HK-2 (cell line): Measurements from ENCODE around the gene BBS4.
"Not testable (repeated sequence)": the region's sequence is repeated elsewhere in the genome, so short reads cannot be mapped to it uniquely, and the experiment has no call there.

ENCODE experiments used
- DNase-seq: peaks from one replicate; pipeline ENCODE4 v3.0.0-alpha.2; 2018; ENCODE audit not compliant: unreplicated experiment

BBS4 gene

DNA sequence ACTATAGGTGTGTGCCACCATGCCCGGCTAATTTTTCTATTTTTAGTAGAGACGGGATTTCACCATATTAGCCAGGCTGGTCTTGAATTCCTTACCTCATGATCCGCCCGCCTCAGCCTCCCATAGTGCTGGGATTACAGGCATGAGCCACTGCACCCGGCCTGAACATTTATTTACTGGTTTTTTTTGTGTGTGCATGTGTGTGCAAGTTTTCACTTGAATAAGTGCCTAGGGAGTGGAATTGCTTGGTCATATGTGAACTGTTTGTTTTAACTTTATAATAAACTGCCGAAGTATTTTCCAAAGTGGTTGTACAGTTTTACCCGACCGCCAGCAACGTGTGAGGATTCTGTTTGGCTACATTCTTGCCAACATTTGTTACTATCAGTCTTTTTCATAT lies 14.1 kb downstream of the BBS4 start:
- no peak for DNase-seq

DNA sequence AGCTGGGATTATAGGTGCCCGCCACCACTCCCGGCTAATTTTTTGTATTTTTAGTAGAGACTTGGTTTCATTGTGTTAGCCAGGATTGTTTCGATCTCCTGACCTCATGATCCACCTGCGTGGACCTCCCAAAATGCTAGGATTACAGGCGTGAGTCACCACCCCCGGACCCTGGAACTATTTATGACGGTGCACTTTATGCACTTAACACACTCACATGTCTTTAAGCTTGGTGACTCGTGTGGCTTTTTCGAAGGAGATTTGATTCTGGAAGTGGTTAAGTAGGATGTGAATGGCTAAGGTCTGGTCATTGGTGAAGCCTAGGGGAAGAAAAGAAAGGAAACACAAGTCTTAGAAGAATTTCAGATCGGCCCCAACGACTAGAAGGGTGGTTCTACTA lies 20.3 kb downstream of the BBS4 start:
- no peak for DNase-seq

DNA sequence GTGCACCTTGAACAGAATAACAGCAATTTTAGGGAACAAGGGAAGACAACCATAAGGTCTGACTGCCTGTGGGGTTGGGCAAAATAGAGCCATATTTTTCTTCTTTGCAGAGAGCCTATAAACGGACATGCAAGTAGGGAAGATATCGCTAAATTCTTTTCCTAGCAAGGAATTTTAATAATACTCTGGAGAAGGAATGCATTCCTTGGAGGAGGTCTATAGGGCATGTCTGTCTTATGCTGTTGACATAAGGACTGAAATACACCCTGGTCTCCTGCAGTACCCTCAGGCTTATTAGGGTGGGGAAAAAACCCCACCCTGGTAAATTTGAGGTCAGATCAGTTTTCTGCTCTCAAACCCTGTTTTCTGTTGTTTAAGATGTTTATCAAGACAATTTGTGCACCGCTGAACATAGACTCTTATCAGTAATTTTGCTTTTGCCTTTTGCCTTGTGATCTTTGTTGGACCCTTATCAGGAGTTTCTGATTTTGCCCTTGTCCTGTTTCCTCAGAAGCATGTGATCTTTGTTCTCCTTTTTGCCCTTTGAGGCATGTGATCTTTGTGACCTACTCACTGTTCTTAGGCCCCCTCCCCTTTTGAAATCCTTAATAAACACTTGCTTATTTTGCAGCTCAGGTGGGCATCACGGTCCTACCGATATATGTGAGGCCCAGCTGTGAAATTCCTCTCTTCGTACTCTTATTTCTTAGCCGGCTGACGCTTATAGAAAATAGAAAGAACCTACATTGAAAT lies 22.7 kb downstream of the BBS4 start:
- not testable (repeated sequence) for DNase-seq

DNA sequence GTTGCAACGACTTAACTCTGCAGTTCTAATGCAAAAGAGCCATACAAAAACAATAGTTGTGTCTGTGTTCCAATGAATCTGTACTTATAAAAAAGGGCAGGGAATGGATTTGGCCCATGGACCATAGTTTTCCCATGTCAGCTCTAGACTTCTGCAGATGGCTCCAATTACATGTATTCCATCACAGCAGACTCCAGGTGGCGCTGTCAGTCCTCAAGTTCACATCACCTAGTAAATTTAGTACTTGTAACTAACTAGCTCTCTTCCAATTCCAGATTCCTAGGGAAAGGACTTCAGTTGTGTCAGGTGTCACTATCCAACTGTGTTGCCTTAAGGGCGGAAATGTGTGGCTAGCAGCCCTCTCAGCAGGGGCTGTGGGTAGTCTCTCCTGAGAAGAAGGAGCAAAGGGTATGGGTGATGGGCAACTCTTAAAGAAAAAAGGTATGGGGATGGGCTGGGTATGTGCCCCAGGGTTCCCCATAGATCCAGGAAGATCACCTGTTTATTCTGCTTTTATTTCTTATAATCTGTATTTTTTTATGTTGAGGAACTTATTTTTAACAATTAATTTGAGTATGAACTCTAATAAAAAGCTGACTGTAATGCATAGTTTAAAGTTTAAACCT lies 36.2 kb downstream of the BBS4 start:
- peak; percentile 38 for DNase-seq

DNA sequence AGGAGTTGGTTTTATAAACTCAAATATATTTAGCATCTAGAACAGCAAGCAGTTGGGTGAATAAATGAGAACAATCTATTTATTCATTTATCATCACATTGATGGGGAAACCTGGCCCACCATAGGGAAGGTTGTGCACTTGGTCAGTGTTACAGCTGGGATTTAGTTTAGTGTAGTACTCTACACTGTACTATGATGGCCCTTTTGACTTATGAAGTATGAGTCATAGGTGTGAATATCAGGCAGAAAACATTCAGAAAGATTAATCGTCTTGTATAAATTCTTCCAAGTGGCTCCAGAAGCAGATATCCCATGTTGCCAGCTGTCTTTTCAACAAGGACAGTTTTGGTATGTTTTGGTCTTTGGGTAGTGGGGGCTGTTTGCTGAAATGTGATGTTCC lies 38.0 kb downstream of the BBS4 start:
- DNase-seq: no peak

DNA sequence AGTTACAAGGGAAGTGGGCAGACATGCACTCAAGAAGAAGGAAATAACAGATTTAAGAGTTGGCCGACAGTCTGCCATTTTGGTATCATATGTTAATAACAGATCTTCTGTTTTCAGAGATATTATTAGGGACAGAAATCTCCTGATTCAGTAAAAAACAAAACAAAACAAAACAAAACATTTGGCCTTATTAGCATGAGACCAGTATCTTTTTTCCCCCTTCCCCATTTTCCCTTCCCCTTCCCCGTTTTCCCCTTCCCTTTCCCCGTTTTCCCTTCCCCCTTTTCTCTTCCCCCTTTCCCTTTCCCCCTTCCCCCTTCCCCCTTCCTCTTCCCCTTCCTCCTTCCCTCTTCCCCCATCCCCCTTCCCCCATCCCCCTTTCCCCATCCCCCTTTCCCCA lies 39.4 kb downstream of the BBS4 start:
- DNase-seq: no peak

DNA sequence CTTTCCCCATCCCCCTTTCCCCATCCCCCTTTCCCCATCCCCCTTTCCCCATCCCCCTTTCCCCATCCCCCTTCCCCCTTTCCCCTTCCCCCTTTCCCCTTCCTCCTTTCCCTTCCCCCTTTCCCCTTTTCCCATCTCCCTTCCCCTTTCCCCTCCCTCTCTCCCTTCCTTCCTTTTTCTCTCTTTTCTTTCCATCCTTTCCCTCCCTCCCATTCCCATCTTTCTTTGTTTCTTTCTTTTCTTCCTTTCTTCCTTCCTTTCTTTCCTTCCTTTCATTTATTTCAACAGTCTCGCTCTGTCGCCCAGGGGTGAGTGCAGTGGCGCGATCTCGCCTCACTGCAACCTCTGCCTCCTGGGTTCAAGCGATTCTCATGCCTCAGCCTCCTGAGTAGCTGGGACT lies 39.8 kb downstream of the BBS4 start:
- not testable (repeated sequence) for DNase-seq

DNA sequence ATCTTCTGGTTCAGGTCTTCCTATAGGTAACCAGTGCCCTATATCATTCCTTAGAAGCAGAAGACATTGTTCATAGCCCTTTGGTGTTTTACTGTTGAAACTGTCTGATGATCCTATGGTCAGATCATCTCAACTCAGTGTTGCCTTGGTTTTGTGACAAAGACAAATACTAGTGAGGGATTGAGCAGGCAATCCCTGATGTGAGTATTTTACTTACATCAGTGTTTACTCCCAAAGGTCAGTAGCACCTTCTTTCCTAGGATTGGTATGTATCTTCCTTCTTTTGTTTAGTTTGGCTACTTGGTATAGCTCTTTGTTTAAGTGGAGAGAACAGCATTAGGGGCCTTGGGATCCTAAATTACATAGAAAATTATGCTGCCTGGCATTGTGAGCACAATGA lies 41.1 kb downstream of the BBS4 start:
- DNase-seq: no peak

DNA sequence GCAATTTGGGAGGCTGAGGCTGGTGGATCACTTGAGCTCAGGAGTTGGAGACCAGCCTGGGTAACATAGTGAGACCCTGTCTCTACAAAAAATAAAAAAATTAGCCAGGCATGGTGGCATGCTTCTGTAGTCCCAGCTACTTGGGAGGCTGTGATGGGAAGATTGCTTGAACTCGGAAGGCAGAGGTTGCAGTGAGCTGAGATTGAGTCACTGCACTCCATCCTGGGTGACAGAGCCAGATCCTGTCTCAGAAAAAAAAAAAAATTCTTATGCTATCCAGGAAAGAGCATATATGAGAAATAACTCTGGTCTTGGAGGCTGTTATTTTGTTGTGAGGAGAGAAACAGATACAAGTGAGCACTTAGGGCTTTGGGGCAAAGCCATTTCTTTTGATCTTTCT lies 42.2 kb downstream of the BBS4 start:
- not testable (repeated sequence) for DNase-seq

DNA sequence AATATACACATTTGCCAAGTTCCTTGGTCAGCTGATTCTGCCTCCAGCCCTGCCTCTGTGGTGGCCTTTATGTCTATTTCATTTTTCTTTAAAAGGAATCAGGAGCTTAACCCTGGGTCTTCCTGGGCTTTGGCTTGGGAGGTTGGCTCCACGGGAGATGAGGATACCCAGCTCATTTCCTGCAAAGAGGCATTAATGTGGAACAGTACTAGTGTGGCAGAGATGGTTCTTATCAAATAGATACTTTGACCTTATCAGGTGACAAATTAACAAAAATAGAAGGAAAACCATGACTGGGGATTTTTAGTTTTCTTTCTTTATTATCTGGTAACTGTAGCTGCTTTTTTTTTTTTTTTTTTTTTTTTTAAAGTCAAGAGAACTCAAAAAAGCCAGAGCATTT lies 42.8 kb downstream of the BBS4 start:
- DNase-seq: no peak

DNA sequence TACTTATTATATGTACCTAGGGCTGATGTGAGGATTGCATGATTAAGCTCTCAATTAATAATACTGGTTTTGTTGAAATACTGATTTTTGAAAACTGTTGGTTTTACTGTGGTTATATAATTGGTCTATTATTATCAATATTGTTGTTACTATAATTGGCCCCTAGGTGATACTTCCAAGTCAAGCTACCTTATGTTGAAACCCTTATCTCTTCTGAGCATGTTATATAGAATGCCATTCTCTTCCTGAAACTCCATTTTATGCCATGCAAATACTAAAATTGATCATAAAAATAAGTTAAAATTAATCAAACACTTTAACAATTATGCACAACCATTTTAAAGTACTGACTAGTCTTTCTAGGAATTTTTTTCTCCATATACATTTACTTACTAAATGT lies 46.1 kb downstream of the BBS4 start:
- DNase-seq: no peak

DNA sequence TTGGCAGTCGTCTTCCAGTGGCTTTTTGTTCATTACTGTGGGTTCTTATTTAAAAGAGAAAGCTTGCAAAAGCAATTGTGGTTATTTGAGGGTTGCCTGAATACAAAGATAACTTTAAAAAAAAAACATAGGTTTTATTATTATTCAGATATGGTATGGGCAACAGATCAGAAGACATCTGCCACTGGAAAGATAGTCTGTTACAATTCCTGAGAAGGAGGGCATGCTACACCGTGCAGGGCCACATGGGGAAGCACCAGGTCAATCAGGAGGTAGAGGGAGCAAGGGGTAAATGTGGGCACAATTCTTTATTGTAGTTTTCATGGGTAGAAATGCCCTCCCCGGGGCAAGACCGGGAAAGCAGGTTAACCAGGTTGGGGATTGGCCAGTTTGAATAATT lies 46.5 kb downstream of the BBS4 start:
- no peak for DNase-seq

DNA sequence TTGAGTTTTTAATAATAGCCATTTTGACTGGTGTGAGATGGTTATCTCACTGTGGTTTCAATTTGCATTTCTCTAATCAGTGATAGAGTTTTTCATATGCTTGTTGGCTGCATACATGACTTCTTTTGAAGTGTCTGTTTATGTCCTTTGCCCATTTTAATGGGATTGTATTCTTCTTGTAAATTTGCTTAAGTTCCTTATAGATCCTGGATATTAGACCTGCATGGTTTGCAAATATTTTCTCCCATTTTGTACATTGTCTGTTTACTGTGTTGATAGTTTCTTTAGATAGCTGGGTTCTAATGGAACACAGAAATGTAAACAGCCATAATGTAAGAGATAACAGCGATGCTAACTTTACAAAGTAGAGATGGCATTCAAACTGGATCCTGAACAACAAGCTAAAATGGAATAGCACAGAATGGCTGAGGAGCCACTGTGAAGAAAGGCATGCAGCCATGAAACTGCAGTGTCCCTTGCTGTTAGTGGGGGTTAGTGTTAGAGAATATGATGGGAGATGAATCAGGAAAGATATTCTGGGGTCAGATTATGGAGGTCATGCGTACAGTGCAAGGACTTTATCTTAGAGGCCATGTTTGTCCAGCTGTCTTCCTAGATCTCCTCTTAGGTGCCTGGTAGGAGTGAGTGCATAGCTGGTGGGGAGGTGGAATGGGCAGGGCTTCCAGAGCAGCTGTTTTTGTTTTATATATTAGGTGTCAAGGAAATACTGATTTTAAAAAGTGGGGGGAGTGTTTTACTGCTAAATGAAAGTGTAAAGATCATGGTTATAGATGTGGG lies 48.1 kb downstream of the BBS4 start:
- no peak for DNase-seq

DNA sequence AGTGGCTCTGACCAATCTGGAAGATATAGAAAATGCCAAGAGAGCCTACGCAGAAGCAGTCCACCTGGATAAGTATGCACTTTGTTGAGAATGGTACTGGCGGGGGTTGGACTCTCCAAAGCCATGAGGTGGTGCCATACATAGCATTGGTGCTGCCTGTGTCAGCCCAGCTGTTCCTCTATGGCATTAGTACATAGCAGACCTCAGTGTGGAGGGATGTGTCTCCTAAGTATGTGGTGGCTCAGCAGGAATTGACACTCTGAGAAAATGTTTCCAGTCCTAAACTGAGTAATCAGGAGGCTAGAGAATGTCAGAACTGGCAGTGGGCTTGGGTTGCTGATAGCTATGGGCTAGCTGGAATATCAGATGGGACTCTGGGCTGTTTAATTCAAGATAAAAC lies 49.1 kb downstream of the BBS4 start:
- no peak for DNase-seq

DNA sequence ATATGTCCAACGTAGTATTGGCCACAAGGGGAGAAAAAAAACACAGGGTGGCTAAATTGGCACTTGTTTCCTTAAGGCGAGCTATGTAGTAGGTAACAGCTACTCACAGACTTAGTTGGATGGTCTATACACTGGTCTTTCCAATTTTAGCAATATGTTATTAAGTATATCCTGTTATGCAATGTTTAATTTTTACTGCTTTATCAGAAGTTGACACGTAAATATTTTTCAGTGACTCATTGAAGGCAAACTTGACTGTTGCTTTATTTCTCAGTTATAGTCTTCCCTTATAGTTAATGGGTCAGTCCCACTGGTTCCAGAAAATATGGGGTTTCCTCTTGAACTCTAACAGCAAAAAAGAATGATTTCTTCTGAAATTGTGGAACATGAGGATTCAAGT lies 51.1 kb downstream of the BBS4 start:
- DNase-seq: no peak

DNA sequence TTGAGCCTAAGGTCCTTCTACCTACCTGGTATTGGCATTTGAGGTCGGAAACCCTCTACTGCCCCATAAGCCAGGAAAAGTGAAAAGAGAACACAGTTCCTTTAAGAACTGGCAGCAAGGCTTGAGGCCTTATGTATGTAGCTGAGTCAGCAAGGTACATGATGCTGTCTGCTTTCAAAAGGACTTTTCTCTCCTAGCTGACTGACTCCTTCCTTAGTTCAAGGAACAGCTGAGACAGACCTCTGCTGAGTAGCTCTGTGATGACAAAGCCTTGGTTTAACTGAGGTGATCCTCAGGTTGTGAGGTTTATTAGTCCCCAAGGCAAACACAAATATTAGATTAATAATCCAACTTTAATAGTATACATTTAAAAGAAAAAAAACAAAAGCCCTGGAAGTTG lies 51.7 kb downstream of the BBS4 start:
- no peak for DNase-seq

DNA sequence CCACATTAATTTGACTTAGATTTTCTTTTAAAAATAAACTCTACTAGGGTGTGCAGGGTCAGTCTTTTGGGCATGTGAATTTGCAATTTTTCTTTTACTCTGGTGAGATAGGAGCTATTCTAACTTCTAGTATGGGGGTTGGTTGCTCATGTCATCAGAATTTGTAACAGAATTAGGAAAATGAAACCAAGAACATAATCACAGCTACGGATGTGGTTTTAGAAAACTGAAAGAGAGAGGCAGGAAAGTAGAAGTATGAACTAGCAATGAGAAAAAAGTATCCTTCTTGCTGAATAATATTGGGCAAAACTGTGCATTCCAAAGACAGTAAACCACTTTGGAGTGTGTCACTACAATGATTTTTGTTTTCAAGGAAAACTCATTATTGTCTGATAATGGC lies 54.2 kb downstream of the BBS4 start:
- DNase-seq: no peak

DNA sequence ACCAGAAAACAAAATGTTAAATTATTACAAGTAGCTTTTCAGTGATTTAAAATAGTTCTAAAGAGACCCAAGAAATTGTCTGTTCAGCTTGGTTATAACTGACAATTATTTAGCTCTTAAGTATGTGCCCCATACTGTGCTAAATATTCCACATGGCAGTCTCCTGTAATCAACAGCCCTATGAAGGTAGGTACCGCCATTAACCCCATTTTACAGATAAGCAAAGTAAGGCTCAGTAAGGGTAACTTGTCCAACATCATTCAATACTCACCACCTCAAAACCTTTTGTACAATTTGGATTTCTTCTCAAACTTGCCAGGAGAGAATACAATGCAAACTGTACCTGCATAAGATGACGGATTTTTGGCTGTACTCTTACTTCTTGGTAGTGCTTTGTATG lies 63.7 kb downstream of the BBS4 start:
- no peak for DNase-seq

DNA sequence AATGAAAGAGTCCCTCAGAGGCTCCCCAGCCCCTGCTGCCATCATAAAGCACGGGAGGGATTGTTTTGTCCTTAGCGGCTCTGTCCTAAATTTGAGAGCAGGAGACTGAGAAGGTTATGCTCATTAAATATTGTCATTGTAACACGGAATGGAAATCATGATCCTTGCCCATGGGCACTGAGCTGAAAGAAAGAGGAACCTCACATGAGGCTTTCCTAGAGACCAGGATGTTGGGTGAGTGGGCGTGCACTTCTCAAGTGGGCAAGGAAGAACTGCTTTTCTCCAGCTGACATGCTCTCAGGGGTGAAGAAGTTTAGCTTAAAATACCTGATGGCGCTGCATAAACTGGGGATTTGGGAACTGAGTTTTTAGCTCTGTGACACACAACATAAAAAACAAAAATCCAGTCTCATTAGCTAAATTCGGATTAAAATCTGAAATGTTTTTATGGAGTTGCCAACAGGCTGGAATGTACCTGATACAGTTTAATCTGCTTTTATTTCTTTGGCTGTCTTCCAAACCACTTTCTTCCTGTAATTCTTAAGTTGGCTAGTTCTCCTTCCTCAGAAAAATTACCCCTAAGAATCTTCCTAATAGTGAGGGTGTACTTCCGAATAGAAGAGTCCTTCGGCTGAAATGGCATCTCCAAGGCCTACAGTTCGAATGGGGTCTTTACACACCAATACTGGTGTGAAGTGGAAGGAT lies 65.9 kb downstream of the BBS4 start:
- DNase-seq: no peak

DNA sequence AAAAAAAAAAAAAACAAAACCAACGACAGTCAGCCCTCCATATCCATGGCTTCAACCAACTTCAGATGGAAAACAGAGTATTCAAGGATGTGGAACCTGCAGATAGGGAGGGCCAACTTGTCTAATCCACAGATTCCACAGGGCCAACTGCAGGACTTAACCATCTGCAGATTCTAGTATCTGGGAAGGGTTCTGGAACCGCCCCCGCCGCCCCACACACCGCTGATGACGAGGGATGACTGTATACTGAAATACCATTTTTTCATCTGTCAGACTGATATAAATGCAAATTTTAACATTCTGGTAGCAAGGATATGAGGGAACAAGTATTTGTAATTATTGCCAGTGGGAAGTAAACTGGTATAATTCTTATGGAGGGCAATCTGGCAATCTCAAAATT lies 68.1 kb downstream of the BBS4 start:
- DNase-seq: no peak

DNA sequence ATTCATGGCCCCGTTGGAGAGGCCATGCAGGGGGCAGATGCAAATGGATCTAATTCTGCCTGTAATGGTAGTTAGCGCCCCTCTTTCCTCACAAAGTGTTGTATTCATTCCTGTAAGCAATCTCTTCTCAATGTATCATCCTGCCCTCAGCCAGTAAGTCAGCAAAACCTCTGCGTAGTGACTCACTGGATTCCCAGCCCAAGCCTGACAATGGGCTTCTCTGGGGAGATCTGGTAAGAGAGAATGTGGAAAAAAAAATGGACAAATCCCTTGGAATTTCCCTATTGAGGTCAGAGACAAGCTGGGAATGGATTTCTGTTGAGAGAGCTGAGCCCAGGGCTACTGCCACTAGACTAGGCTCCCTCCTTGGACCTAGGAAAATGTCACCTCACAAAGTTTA lies 72.2 kb downstream of the BBS4 start:
- peak; percentile 47 for DNase-seq

DNA sequence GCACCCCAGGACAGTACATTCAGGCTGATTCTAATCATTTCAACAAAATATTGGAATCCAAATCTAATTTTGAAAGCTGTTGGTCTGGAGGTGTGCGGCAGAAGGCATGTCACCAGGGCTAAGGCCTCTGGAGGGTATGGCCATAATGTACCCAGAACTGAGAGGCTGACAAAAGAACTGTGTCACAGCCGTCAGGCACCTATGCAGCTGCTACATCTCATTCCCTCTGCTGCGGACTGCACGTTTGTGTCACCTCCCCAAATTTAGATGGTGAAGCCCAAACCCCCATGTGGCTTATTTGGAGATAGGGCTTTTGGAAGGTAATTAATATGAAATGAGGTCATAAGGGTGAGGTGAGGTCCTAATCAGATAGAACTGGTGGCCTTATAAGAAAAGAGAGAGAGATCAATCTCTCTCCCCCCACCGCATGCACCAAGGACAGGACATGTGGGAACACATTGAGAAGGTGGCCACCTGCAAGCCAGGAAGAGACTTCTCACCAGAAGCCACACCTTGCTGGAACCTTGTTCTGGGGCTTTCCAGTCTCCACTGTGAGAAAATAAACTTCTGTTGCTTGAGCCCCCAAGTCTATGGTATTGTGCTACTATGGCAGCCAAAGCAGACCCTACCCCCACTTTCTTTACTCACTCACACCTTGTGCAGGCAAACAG lies 74.7 kb downstream of the BBS4 start:
- no peak for DNase-seq
